K562 (cell line): Measurements from ENCODE around the gene GPSM3. TPM values are rescaled to one million over a fixed set of nuclear protein-coding genes. Genes with fewer than 3 reads are reported as not detected.
A peak's percentile ranks its signal among the peaks of the same experiment; 100 is the strongest.

Experiments
- ASH1L ChIP-seq: fragments of 450-650 bp; IDR thresholded peaks from 2 replicates; pipeline ENCODE4 v1.6.1; 2018; ENCODE audit warnings: borderline replicate concordance, mild to moderate bottlenecking, low read depth; ENCODE audit not compliant: partially characterized antibody
- BRF1 ChIP-seq: IDR thresholded peaks from 3 replicates; pipeline ENCODE4 v1.6.1; 2011; ENCODE audit warnings: borderline replicate concordance, mild to moderate bottlenecking; ENCODE audit not compliant: insufficient read length; ENCODE audit errors: extremely low read depth
- CHD2 ChIP-seq: IDR thresholded peaks from 2 replicates; pipeline ENCODE4 v1.6.1; 2011; ENCODE audit warnings: low read depth, low read length
- CXXC5 ChIP-seq: fragments of 250-450 bp; sonication (Bioruptor Pico); IDR thresholded peaks from 2 replicates; pipeline ENCODE4 v1.8.0; 2022; ENCODE audit warnings: inconsistent platforms, mild to moderate bottlenecking, moderate library complexity
- DMBX1 ChIP-seq: fragments of 250-450 bp; sonication (Bioruptor Pico); IDR thresholded peaks from 2 replicates; pipeline ENCODE4 v1.8.0; 2022; ENCODE audit warnings: inconsistent platforms, mild to moderate bottlenecking, moderate library complexity, borderline replicate concordance
- FUS ChIP-seq: fragments of 200-400 bp; formaldehyde crosslinking; optimal IDR thresholded peaks from 2 replicates; pipeline ENCODE3; 2017; ENCODE audit warnings: low read depth, low read length
- GTF2E2 ChIP-seq: fragments of 200-800 bp; sonication (Bioruptor generic); IDR thresholded peaks from 2 replicates; pipeline ENCODE4 v1.6.1; 2016; ENCODE audit warnings: missing genetic modification characterization, missing compliant biosample characterization
- KLF6 ChIP-seq: fragments of 250-450 bp; sonication (Bioruptor Pico); IDR thresholded peaks from 2 replicates; pipeline ENCODE4 v1.4.0; 2020; ENCODE audit warnings: mild to moderate bottlenecking, moderate library complexity, borderline replicate concordance
- MAFF ChIP-seq: IDR thresholded peaks from 2 replicates; pipeline ENCODE4 v1.6.1; 2012; ENCODE audit warnings: low read length, improper control_type of control experiment
- MAZ ChIP-seq, 2 experiments: fragments of 450-650 bp in 1 of 2; sonication (generic) in 1 of 2; formaldehyde crosslinking; IDR thresholded peaks in 1 of 2; conservative IDR thresholded peaks in 1 of 2; 2 replicates each; pipeline versions ENCODE4 v1.4.0 to v1.5.0; 2020; ENCODE audit warnings: mild to moderate bottlenecking in 1 of 2, missing genetic modification reagents in 1 of 2
- MEF2D ChIP-seq: conservative IDR thresholded peaks from 2 replicates; pipeline ENCODE4 v1.6.1; 2016; ENCODE audit warnings: low read depth, missing genetic modification characterization, missing compliant biosample characterization
- MLLT1 ChIP-seq, 2 experiments: fragments of 450-650 bp; IDR thresholded peaks; 2 replicates each; pipeline ENCODE4 v1.6.1; 2016
- NONO ChIP-seq, 2 experiments: fragments of 200-400 bp in 1 of 2; fragments of 450-650 bp in 1 of 2; formaldehyde crosslinking in 1 of 2; IDR thresholded peaks; 2 replicates each; pipeline ENCODE4 v1.6.1; 2017; ENCODE audit warnings: low read depth in 2 of 2, mild to moderate bottlenecking in 2 of 2, moderate library complexity in 2 of 2, low read length in 1 of 2
- RFX1 ChIP-seq: fragments of 450-650 bp; IDR thresholded peaks from 2 replicates; pipeline ENCODE4 v1.6.1; 2016; ENCODE audit warnings: mild to moderate bottlenecking, moderate library complexity
- TAF9B ChIP-seq: fragments of 450-650 bp; IDR thresholded peaks from 2 replicates; pipeline ENCODE4 v1.6.1; 2018; ENCODE audit warnings: mild to moderate bottlenecking; ENCODE audit not compliant: partially characterized antibody
- ZFP91 ChIP-seq: sonication (generic); formaldehyde crosslinking; IDR thresholded peaks from 2 replicates; pipeline ENCODE4 v1.8.0; 2022; ENCODE audit warnings: mild to moderate bottlenecking, missing genetic modification reagents
- ZNF239 ChIP-seq: fragments of 250-450 bp; sonication (Bioruptor Pico); IDR thresholded peaks from 2 replicates; pipeline ENCODE4 v1.4.0; 2020; ENCODE audit warnings: mild to moderate bottlenecking
- ZNF609 ChIP-seq: sonication (generic); formaldehyde crosslinking; IDR thresholded peaks from 2 replicates; pipeline ENCODE4 v1.8.1; 2023; ENCODE audit warnings: missing genetic modification reagents, mild to moderate bottlenecking, borderline replicate concordance
- ZSCAN29 ChIP-seq: fragments of 450-650 bp; IDR thresholded peaks from 2 replicates; pipeline ENCODE4 v1.6.1; 2017
- polyA plus RNA-seq, 8 experiments: library from polyadenylated mRNA; depleted of rRNA in 4 of 8; stranded (reverse) in 5 of 8; unstranded in 3 of 8; fragments of >200 nt; fragmentation: Nextera tagmentation in 2 of 8; fragmentation: Illumina TruSeq in 1 of 8; extraction: Ambion mirVana in 2 of 8; extraction: Trizol in 1 of 8; gene quantifications; 2 replicates each; pipeline versions ENCODE4 v1.2.1 to v1.2.3, GENCODE V29; 2011 to 2014; ENCODE audit warnings: inconsistent platforms in 1 of 8, missing spikeins in 1 of 8
- total RNA-seq, 7 experiments: library from RNA; depleted of rRNA in 6 of 7; stranded (reverse); fragments of >200 nt in 6 of 7; fragmentation: Illumina TruSeq in 2 of 7; extraction: Trizol in 2 of 7; gene quantifications; 2 replicates each; pipeline versions ENCODE4 v1.2.1 to v1.2.3, GENCODE V29; 2011 to 2021; ENCODE audit warnings: low replicate concordance in 1 of 7
- TF ChIP-seq, protein P1 (sequence below): sonication (generic); formaldehyde crosslinking; IDR thresholded peaks from 2 replicates; pipeline ENCODE4 v1.8.0; 2022; ENCODE audit warnings: mild to moderate bottlenecking, missing genetic modification reagents

Gene GPSM3
- total and polyA plus RNA-seq, 9 of the 15 experiments (the other 6 are each of a cell fraction or from before 2014, with no cell fraction given), result 5.3 to 42.6 (median 24.4) TPM

- TF ChIP-seq ZNF609 (CRISPR knock-in tag) (no peak), RFX1 (no peak), MAFF (no peak), MAZ (CRISPR knock-in tag; conservative IDR thresholded peaks at IDR 0.05 in 1 of 2, IDR thresholded peaks at IDR 0.05 in 1 of 2) (no peak), FUS (no peak), ZNF239 (CRISPR knock-in tag) (no peak), DMBX1 (CRISPR knock-in tag) (no peak), GTF2E2 (no peak), NONO (IDR thresholded peaks at IDR 0.05; ENCODE audit: low read depth in 2 of 2, low read length in 1 of 2) (no peak), BRF1 (no peak), MEF2D (tag) (no peak), CXXC5 (0 out of 2 replicates have a peak, but pooled peaks have one; percentile 14), ZFP91 (CRISPR knock-in tag) (no peak), CHD2 (no peak), TAF9B (no peak), MLLT1 (IDR thresholded peaks at IDR 0.05) (0 out of 4 replicates have a peak, but pooled peaks of 1 of the 2 experiments have one; percentile 40), KLF6 (CRISPR knock-in tag) (no peak), ZSCAN29 (no peak), ASH1L (no peak)
- TF ChIP-seq, protein P1, sequence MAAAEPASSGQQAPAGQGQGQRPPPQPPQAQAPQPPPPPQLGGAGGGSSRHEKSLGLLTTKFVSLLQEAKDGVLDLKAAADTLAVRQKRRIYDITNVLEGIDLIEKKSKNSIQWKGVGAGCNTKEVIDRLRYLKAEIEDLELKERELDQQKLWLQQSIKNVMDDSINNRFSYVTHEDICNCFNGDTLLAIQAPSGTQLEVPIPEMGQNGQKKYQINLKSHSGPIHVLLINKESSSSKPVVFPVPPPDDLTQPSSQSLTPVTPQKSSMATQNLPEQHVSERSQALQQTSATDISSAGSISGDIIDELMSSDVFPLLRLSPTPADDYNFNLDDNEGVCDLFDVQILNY (CRISPR knock-in tag), result no peak
These were observed 3.2 kb downstream of the GPSM3 start (continued) for GRCh38 chr6:32189069-32189741.
